WERI-Rb-1 (cell line): ENCODE results near the gene CEACAM5.
"Not testable (repeated sequence)": the region's sequence is repeated elsewhere in the genome, so short reads cannot be mapped to it uniquely, and the experiment has no call there.

Experiments
- DNase-seq: peaks from one replicate; pipeline ENCODE4 v3.0.0-alpha.2; 2020
- H3K27ac ChIP-seq: fragments of 250-450 bp; sonication (Bioruptor Pico); 2 replicates; pipeline ENCODE4 v1.5.1; 2020; ENCODE audit warnings: mild to moderate bottlenecking, moderate library complexity
- H3K27me3 ChIP-seq: fragments of 250-450 bp; sonication (Bioruptor Pico); 2 replicates; pipeline ENCODE4 v1.5.1; 2021; ENCODE audit warnings: mild to moderate bottlenecking, low read depth, moderate library complexity; ENCODE audit not compliant: insufficient read depth, severe bottlenecking
- H3K36me3 ChIP-seq: fragments of 250-450 bp; sonication (Bioruptor Pico); 2 replicates; pipeline ENCODE4 v1.5.1; 2020; ENCODE audit warnings: mild to moderate bottlenecking, moderate library complexity
- H3K4me3 ChIP-seq: 2 replicates; pipeline ENCODE4 v1.5.1; 2011; ENCODE audit warnings: low read depth, mild to moderate bottlenecking, control low read depth, low read length
- H3K9me3 ChIP-seq: fragments of 250-450 bp; sonication (Bioruptor Pico); 2 replicates; pipeline ENCODE4 v1.5.1; 2021; ENCODE audit warnings: mild to moderate bottlenecking, moderate library complexity; ENCODE audit not compliant: severe bottlenecking
- TF ChIP-seq, protein P1 (sequence below): IDR thresholded peaks from 2 replicates; pipeline ENCODE4 v1.5.1; 2011; ENCODE audit warnings: low read depth, mild to moderate bottlenecking, control low read depth, inconsistent platforms, low read length

CEACAM5 gene

DNA sequence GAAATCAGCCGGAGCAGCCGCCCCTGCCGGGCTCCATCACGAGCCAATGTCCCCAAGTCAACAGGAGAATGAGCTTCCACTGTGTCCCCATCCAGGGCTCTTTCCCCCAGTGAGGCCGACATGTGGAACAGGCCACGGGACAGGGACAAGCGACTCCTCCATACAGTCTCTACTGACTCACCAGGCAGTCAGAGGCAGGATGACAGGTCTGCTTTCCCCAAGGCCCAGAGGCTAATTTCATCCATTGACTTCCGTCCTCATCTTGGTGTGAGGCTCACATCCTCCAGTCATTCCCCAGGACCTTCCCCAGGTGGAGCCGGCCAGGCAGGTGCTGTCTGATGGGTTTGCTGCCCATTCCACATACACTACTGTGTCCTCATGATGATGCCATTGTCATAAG, 50.4 kb downstream of the CEACAM5 start:
- Histone ChIP-seq H3K27ac (no peak overlapping the region), H3K36me3 (no peaks in the 10 kb centered on the region), H3K9me3 (no peaks in the 10 kb centered on the region), H3K4me3 (no peak overlapping the region), H3K27me3 (peaks cover 51% of the 10 kb centered on the region)
- TF ChIP-seq, protein P1, sequence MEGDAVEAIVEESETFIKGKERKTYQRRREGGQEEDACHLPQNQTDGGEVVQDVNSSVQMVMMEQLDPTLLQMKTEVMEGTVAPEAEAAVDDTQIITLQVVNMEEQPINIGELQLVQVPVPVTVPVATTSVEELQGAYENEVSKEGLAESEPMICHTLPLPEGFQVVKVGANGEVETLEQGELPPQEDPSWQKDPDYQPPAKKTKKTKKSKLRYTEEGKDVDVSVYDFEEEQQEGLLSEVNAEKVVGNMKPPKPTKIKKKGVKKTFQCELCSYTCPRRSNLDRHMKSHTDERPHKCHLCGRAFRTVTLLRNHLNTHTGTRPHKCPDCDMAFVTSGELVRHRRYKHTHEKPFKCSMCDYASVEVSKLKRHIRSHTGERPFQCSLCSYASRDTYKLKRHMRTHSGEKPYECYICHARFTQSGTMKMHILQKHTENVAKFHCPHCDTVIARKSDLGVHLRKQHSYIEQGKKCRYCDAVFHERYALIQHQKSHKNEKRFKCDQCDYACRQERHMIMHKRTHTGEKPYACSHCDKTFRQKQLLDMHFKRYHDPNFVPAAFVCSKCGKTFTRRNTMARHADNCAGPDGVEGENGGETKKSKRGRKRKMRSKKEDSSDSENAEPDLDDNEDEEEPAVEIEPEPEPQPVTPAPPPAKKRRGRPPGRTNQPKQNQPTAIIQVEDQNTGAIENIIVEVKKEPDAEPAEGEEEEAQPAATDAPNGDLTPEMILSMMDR, result no peak
- DNase-seq, result no peak

DNA sequence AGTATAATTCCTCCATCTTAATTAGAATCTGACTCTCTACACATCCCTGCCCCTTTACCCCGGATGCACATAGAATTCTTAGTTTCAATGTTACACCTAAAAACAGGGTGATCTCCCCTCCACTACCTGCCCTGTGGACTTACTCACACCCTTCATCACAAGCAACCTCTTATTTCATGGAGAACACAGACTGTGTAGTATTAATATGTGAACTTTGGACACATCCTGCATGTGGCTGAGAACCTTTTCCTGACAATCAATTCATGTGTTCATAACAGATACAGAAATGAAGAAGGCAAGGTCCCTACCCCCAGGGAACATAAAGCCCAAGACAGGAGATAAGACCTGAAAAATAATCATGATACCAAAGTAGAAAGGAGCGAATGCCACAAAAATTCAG, 58.7 kb downstream of the CEACAM5 start:
- no peak for DNase-seq
- TF ChIP-seq, protein P1, result no peak
- H3K4me3 ChIP-seq, result no peak overlapping the region
- no peaks in the 10 kb centered on the region for H3K36me3 ChIP-seq
- no peak overlapping the region for H3K27ac ChIP-seq
- peaks cover 28% of the 10 kb centered on the region for H3K27me3 ChIP-seq
- no peaks in the 10 kb centered on the region for H3K9me3 ChIP-seq

DNA sequence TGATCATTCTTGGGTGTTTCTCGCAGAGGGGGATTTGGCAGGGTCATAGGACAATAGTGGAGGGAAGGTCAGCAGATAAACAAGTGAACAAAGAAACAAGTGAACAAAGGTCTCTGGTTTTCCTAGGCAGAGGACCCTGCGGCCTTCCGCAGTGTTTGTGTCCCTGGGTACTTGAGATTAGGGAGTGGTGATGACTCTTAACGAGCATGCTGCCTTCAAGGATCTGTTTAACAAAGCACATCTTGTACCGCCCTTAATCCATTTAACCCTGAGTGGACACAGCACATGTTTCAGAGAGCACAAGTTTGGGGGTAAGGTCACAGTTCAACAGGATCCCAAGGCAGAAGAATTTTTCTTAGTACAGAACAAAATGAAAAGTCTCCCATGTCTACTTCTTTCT, 59.7 kb downstream of the CEACAM5 start:
- not testable (repeated sequence) for H3K27ac ChIP-seq, H3K4me3 ChIP-seq, H3K9me3 ChIP-seq, DNase-seq, H3K36me3 ChIP-seq
- peaks cover 18% of the 10 kb centered on the region for H3K27me3 ChIP-seq

DNA sequence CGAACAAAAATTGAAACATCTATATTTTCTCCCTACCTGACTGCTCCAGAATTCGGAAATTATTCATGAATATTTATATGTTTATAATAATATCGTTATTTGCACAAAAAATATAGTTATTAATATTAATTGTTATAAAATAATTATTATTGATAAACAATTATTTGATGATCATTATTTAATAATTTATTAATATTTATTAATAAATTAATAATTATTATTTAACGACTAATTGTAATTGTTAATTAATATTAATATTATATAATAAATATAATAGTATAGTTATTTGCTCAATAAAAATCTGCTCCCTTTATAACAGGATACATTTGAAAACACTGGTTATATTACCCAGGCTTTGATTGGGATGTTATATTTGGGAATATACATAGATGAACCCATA, 61.2 kb downstream of the CEACAM5 start:
- DNase-seq, result no peak
- no peaks in the 10 kb centered on the region for H3K36me3 ChIP-seq
- H3K4me3 ChIP-seq, result no peak overlapping the region
- H3K9me3 ChIP-seq, result no peaks in the 10 kb centered on the region
- H3K27me3 ChIP-seq, result peaks cover 4% of the 10 kb centered on the region
- H3K27ac ChIP-seq, result no peak overlapping the region
- TF ChIP-seq, protein P1, result no peak

DNA sequence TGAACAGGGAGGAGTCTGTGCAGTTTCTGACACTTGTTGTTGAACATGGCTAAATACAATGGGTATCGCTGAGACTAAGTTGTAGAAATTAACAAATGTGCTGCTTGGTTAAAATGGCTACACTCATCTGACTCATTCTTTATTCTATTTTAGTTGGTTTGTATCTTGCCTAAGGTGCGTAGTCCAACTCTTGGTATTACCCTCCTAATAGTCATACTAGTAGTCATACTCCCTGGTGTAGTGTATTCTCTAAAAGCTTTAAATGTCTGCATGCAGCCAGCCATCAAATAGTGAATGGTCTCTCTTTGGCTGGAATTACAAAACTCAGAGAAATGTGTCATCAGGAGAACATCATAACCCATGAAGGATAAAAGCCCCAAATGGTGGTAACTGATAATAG, 63.0 kb downstream of the CEACAM5 start:
- no peak for DNase-seq
- Histone ChIP-seq H3K9me3 (no peaks in the 10 kb centered on the region), H3K4me3 (no peak overlapping the region), H3K27ac (no peak overlapping the region), H3K36me3 (no peaks in the 10 kb centered on the region), H3K27me3 (peaks cover 2% of the 10 kb centered on the region)
- TF ChIP-seq, protein P1, result no peak

DNA sequence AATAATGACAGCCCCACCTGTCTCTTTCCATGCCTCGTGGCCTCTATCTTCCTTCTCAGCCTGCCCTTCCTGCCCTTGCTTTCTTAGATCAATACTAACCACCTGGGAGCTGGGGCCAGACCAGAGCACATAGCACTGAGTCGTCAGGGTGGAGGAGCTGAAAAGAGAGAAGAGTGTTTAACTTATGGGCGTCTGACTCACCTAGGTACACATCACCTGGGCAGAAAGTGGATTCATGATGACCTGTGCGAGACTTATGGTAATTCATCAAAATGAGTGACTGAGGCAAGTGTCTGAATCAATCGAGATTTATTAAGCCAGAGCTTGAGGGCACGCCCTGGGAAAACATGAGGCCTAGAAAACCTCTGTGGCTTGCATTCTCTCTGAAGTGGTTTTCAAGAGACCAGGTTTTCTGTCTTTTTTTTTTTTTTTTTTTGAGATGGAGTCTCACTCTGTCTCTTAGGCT, 66.1 kb downstream of the CEACAM5 start:
- TF ChIP-seq, protein P1, result no peak
- Histone ChIP-seq H3K9me3 (no peaks in the 10 kb centered on the region), H3K27me3 (no peaks in the 10 kb centered on the region), H3K4me3 (no peak overlapping the region), H3K27ac (no peak overlapping the region), H3K36me3 (no peaks in the 10 kb centered on the region)
- DNase-seq, result no peak
